GM12891 (cell line): ENCODE measurements around the gene PPP1R7.

ENCODE experiments used
- DNase-seq: peaks from one replicate; pipeline ENCODE4 v3.0.0; 2011; ENCODE audit warnings: low spot score; ENCODE audit not compliant: insufficient read length
- FAIRE-seq: peaks from 2 replicates; lab custom pipeline; 2011; peaks lifted over from hg19 to GRCh38; lab: Jason Lieb, UNC
- PAX5 ChIP-seq: IDR thresholded peaks from 2 replicates; pipeline ENCODE4 v1.6.1; 2011; ENCODE audit warnings: low read length, moderate library complexity, mild to moderate bottlenecking; ENCODE audit not compliant: insufficient read depth, severe bottlenecking
- POLR2A ChIP-seq: IDR thresholded peaks from 2 replicates; pipeline ENCODE4 v1.6.1; 2011; ENCODE audit warnings: low read depth, low read length, control low read depth
- POLR2AphosphoS5 ChIP-seq: IDR thresholded peaks from 2 replicates; pipeline ENCODE4 v1.6.1; 2011; ENCODE audit warnings: low read depth, low read length, control low read depth
- POU2F2 ChIP-seq: IDR thresholded peaks from 2 replicates; pipeline ENCODE4 v1.6.1; 2011; ENCODE audit warnings: low read depth, mild to moderate bottlenecking, control low read depth, low read length, moderate library complexity
- SPI1 ChIP-seq: IDR thresholded peaks from 2 replicates; pipeline ENCODE4 v1.6.1; 2011; ENCODE audit warnings: low read depth, low read length, control low read depth
- TAF1 ChIP-seq: IDR thresholded peaks from 2 replicates; pipeline ENCODE4 v1.6.1; 2011; ENCODE audit warnings: low read depth, low read length, control low read depth

PPP1R7 gene

DNA sequence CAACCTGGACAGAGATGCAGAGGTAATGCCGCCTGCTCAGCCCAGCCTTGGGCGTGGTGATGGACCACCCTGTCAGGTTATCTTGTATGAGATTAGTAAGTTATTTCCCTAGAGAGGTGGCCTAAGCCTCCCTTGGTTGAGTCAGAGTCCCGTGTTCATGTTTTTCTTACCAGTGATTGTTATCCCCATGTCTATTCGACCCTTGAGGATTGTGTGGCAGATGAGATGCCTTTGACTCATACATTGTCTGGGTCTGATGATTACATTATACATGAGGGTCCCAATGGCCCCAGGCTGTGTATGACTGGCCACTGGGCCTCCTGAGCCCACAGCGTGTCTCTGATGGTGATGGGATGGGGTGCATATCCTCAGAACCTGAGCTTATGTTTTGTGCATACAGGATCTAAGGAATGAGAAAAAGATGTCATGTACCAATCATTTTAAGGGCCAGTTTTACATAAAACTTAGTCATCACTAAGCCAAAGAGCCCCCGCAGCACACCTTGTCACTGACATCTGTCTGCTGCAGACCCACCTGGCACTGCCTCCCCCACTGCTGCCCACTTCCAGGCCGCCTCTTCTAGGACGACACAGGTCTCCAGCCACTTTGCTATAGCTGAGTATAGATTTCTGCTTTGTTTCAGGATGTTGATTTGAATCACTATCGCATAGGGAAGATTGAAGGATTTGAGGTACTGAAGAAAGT is 7.7 kb downstream of the PPP1R7 start:
- DNase-seq: no peak
- TF ChIP-seq POU2F2: no peak
- TF ChIP-seq POLR2A: no peak
- TF ChIP-seq TAF1: no peak
- TF ChIP-seq POLR2AphosphoS5: no peak
- no peak for FAIRE-seq

DNA sequence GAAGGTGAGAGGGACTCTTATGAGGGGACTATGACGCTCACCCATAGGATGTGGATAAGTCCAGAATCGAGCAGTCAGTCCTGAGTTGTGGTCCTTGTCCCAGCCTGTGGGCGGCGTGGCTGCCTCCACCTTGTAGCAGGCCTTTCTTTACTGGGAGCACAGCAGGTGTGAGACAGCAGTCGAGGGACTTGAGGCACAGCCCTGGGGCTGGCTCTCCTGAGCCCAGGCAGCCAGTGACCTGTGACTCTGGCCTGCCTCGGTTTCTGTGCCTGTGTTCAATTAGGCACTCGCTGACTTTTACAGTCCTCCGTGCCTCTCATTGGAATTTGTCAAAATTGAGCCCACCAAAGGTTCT is 8.3 kb downstream of the PPP1R7 start:
- FAIRE-seq (no peak), DNase-seq (no peak)
- TF ChIP-seq SPI1 (no peak), PAX5 (no peak), POLR2A (no peak), POLR2AphosphoS5 (no peak), TAF1 (no peak), POU2F2 (no peak)

GRCh38 chr2:241159116-241159515 is 8.8 kb downstream of the PPP1R7 start:
- TF ChIP-seq PAX5 (no peak), POLR2AphosphoS5 (no peak), TAF1 (no peak), POU2F2 (no peak), SPI1 (no peak), POLR2A (no peak)
- FAIRE-seq (no peak), DNase-seq (no peak)

- DNase-seq: no peak
- no peak for FAIRE-seq
- TF ChIP-seq POLR2AphosphoS5 (no peak), SPI1 (no peak), POU2F2 (no peak), PAX5 (no peak), POLR2A (no peak), TAF1 (no peak)
These were observed 10.1 kb downstream of the PPP1R7 start for GRCh38 chr2:241160318-241160717.

- TF ChIP-seq POU2F2: no peak
- no peak for TF ChIP-seq SPI1
- no peak for TF ChIP-seq POLR2AphosphoS5
- no peak for TF ChIP-seq POLR2A
- TF ChIP-seq TAF1: no peak
- no peak for TF ChIP-seq PAX5
These were observed 11.5 kb downstream of the PPP1R7 start for GRCh38 chr2:241161646-241162281.

DNA sequence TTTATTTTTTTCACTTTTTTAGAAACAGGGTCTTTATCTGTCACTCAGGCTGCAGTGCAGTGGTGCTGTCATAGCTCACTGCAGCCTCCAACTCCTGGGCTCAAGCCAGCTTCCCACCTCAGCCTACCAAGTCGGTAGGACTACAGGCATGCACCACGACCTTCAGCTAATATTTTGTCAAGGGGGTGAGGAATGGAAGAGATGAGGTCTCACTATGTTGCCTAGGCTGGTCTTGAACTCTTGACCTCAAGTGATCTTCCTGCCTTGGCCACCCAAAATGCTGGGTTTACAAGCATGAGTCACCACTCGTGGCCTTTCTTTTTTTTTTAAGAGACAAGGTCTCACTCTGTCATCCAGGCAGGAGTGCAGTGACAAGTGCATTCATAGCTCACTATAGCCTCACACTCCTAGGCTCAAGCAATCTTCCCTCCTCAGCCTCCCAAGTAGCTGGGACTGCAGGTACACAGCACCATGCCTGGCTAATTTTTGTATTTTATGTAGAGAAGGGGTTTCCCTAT is 13.4 kb downstream of the PPP1R7 start:
- TF ChIP-seq POU2F2: no peak
- TF ChIP-seq SPI1: no peak
- TF ChIP-seq TAF1: no peak
- TF ChIP-seq POLR2AphosphoS5: no peak

More at GRCh38 chr2:241161646-241162281, 11.5 kb downstream of the PPP1R7 start:
- DNase-seq (no peak), FAIRE-seq (no peak)

GRCh38 chr2:241168366-241168765 is 18.1 kb downstream of the PPP1R7 start:
- TF ChIP-seq PAX5: no peak
- TF ChIP-seq POLR2AphosphoS5: no peak
- TF ChIP-seq TAF1: no peak
- DNase-seq (no peak), FAIRE-seq (no peak)

More for the DNA sequence above, 13.4 kb downstream of the PPP1R7 start:
- DNase-seq (no peak), FAIRE-seq (no peak)

- TF ChIP-seq PAX5: no peak
- no peak for DNase-seq
- FAIRE-seq: no peak
These were observed 23.3 kb downstream of the PPP1R7 start for GRCh38 chr2:241173557-241173956.

- DNase-seq (no peak), FAIRE-seq (no peak)
- TF ChIP-seq TAF1 (no peak), SPI1 (no peak), POU2F2 (no peak), PAX5 (no peak), POLR2A (no peak), POLR2AphosphoS5 (no peak)
These were observed 27.5 kb downstream of the PPP1R7 start for GRCh38 chr2:241177526-241178334.
